ENCODE measurements around the gene MAGOH. TPM values are rescaled to one million over a fixed set of nuclear protein-coding genes. Genes with fewer than 3 reads are reported as not detected.

MAGOH gene
- polyA plus RNA-seq = 33.3 and 51.9 TPM in 2 replicates

GRCh38 chr1:53238197-53239155 lies at the start of gene MAGOH:
MAGOH (minus strand) TSS chr1:53238518; CDS start chr1:53238448, 70 bp downstream.

GRCh38 chr1:53220171-53220961 lies 18.0 kb downstream of the MAGOH start, which contains the start of gene CZIB:
CZIB (minus strand) TSS chr1:53220634; CDS start chr1:53220575, 59 bp downstream.

DNA sequence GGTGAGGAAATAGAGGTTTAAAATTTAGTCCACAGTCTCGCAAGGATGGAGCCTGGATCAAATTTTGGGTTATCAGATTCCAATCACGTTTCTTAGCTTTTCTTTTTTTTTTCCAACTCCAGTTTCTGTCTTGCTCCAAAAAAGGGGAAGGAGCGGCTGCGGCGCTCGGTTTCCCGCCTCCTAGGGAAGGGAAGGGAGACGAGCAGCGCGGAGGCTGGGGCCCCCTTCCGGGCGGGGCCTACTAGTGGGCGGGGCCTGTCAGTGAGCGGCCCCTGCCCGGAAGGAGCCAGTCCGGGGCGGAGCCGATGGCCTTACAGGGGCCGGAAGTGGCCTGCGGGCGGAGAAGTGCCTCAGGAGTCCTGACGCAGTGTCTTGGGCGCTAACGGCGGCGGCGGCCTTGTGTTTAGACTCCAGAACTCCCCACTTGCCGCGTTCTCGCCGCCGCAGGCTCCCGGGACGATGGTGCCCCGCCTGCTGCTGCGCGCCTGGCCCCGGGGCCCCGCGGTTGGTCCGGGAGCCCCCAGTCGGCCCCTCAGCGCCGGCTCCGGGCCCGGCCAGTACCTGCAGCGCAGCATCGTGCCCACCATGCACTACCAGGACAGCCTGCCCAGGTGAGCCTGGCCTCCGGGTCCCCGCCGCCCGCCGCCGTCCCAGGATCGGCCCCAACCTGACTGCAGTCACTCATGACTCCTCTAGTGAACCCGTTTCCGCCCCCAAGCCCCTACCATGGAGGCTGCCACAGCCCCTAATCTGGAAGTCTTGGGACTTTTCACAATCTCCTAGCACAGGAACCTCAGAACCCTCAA lies 41.6 kb downstream of the MAGOH start, which contains the start of gene CPT2:
TSS of gene CPT2 (plus strand) at position 340 of the 806 bp plus-strand sequence. CDS start at position 460, 120 bp downstream.

Other genes starting within 250 kb of the MAGOH start
- not detected in 2 replicates for gene PODN, start 176.3 kb downstream of the MAGOH start, polyA plus RNA-seq
- gene SLC1A7, start 95.9 kb downstream of the MAGOH start, polyA plus RNA-seq = not detected in 2 replicates
- 2.4 and 2.5 TPM in 2 replicates for gene CPT2, start 41.7 kb downstream of the MAGOH start, polyA plus RNA-seq
- 50.9 and 54.5 TPM in 2 replicates for gene CZIB, start 17.9 kb downstream of the MAGOH start, polyA plus RNA-seq
- gene LRP8, start 89.6 kb upstream of the MAGOH start, polyA plus RNA-seq = 211 and 259 TPM in 2 replicates
- gene DMRTB1, start 220.9 kb upstream of the MAGOH start, polyA plus RNA-seq = not detected in 2 replicates